ENCODE results near the gene RNGTT. TPM values are rescaled to one million over a fixed set of nuclear protein-coding genes. Genes with fewer than 3 reads are reported as not detected.
"Not testable (repeated sequence)": the region's sequence is repeated elsewhere in the genome, so short reads cannot be mapped to it uniquely, and the experiment has no call there.

RNGTT gene
- total RNA-seq, 3 donors from 2014 or later: 21.0 to 23.4 (median 21.5) TPM

DNA sequence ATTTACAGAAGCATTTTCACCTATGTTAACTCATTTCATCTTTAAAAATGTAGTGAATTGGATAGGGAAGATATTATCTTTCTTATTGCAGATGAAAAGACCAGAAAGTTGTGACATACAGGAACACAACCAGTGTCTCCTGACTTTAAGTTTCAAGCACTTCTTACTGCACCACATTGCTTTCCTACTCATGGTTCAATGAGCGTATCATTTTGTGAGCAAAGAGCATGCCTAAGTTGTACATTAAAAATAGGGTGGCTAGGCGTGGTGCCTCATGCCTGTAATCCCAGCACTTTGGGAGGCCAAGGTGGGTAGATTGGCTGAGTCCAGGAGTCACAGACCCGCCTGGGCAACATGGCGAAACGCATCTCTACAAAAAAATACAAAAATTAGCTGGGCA lies 21.2 kb upstream of the RNGTT start:
- ATAC-seq: no peak
- Mint-ChIP-seq H3K4me1 (ENCODE audit: low read depth) (no peaks in the 10 kb centered on the region), H3K36me3 (ENCODE audit: insufficient read depth) (no peaks in the 10 kb centered on the region), H3K9me3 (no peaks in the 10 kb centered on the region), H3K27me3 (ENCODE audit: low read depth) (peaks cover 3% of the 10 kb centered on the region), H3K4me3 (no peak overlapping the region)
- no peak for DNase-seq

DNA sequence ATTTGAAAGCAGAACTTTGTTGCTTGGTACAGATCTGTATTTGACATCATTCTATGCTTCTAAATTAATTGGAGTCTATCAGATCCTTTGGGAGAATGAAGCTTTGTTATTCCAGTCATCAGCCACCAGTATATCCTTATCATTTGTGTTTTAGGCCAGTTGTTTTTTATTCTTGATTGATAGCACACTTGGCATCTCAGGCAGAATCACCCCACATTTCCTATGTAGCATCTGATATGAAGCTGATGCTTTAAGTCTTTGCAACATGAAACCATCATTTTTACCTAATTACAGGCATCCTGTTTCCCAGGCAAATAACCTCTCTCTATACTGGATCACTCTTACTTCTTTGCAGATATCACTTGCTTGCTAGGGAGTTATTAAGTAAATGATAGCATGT lies 20.7 kb upstream of the RNGTT start:
- Mint-ChIP-seq H3K4me1 (ENCODE audit: low read depth) (no peaks in the 10 kb centered on the region), H3K36me3 (ENCODE audit: insufficient read depth) (no peaks in the 10 kb centered on the region), H3K9me3 (no peaks in the 10 kb centered on the region), H3K4me3 (no peak overlapping the region), H3K27me3 (ENCODE audit: low read depth) (peaks cover 3% of the 10 kb centered on the region)
- DNase-seq (no peak), ATAC-seq (no peak)

DNA sequence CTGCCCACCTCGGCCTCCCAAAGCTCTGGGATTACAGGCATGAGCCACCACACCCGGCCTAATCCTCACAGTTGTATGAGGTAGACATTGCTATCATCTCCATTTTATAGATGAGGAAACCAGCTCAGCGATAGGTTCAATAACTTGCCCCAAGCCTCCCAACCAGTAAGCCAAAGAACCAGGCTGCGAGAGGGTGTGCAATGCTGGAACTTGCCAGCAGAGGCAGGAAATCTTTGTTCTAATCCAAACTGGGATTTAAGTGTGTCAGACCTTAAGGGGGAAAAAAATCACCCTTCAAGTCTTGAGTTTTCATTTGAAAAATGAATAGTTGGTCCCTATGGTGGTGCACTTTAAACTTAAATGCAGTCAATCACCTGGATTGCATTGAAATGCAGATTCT lies 20.1 kb upstream of the RNGTT start:
- DNase-seq (no peak), ATAC-seq (no peak)
- no peaks in the 10 kb centered on the region for H3K4me1 Mint-ChIP-seq (ENCODE audit: low read depth)
- H3K4me3 Mint-ChIP-seq: no peak overlapping the region
- no peaks in the 10 kb centered on the region for H3K36me3 Mint-ChIP-seq (ENCODE audit: insufficient read depth)
- no peaks in the 10 kb centered on the region for H3K9me3 Mint-ChIP-seq
- peaks cover 3% of the 10 kb centered on the region for H3K27me3 Mint-ChIP-seq (ENCODE audit: low read depth)

DNA sequence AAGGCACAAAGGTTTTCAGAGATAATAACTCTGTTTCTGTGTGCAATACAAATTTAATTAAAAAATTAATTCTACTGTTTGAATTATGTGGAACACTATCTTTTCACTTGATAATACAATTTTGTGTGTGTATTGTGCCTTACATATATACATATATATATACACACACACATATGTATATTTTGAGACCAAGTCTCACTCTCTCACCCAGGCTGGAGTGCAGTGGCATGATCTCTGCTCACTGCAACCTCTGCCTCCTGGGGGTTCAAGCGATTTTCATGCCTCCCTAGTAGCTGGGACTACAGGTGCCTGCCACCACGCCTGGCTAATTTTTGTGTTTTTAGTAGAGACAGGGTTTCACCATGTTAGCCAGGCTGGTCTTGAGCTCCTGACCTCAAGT lies 19.7 kb upstream of the RNGTT start:
- not testable (repeated sequence) for H3K4me3 Mint-ChIP-seq; H3K27me3 Mint-ChIP-seq (ENCODE audit: low read depth); H3K9me3 Mint-ChIP-seq; H3K4me1 Mint-ChIP-seq (ENCODE audit: low read depth); ATAC-seq; DNase-seq; H3K36me3 Mint-ChIP-seq (ENCODE audit: insufficient read depth)

DNA sequence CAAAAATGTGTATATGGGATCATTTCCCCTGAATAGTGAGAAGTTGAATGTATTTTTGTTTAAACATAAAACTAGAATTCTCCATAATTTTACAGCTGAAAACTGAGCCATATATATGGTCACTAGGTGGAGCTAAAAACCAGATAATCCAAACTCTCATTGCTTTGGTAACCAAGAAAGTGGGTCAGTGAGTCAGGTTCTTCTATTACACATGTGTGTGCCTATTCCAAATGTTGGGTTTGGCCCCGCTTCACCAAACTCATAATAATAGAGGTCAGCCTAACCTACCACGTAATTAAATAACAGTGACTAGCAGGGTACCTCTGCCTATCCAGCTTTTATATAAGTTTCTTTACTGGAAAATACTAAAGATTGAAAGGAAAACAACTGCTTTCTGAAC lies 19.3 kb upstream of the RNGTT start:
- H3K4me3 Mint-ChIP-seq: no peak overlapping the region
- ATAC-seq (peak; percentile 88 to 98), DNase-seq (no peak)
- H3K4me1 Mint-ChIP-seq (ENCODE audit: low read depth): no peaks in the 10 kb centered on the region
- H3K36me3 Mint-ChIP-seq (ENCODE audit: insufficient read depth): no peaks in the 10 kb centered on the region
- peaks cover 3% of the 10 kb centered on the region for H3K27me3 Mint-ChIP-seq (ENCODE audit: low read depth)
- H3K9me3 Mint-ChIP-seq: no peaks in the 10 kb centered on the region

DNA sequence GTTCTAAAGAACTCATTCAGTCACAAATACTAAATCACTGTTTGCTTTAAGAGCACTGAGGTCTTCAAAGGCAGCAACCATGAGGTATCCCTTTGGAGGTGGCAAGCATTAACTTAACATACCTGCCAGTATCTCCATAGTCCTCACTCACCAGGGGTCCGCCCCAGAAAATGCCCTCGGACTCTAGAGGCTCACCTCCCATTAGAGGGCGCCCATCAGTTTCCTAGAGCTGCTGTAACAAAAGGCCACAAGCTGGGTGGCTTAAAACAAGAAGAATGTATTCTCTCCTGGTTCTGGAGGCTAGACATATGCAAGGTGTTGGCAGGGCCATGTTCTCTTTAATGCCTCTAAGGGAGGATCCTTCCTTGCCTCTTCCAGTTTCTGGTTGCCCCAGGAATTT lies 12.0 kb upstream of the RNGTT start:
- Mint-ChIP-seq H3K4me3 (no peak overlapping the region), H3K36me3 (ENCODE audit: insufficient read depth) (no peaks in the 10 kb centered on the region), H3K27me3 (ENCODE audit: low read depth) (no peaks in the 10 kb centered on the region), H3K9me3 (no peaks in the 10 kb centered on the region), H3K4me1 (ENCODE audit: low read depth) (peaks cover 2% of the 10 kb centered on the region)
- DNase-seq (no peak), ATAC-seq (no peak)

DNA sequence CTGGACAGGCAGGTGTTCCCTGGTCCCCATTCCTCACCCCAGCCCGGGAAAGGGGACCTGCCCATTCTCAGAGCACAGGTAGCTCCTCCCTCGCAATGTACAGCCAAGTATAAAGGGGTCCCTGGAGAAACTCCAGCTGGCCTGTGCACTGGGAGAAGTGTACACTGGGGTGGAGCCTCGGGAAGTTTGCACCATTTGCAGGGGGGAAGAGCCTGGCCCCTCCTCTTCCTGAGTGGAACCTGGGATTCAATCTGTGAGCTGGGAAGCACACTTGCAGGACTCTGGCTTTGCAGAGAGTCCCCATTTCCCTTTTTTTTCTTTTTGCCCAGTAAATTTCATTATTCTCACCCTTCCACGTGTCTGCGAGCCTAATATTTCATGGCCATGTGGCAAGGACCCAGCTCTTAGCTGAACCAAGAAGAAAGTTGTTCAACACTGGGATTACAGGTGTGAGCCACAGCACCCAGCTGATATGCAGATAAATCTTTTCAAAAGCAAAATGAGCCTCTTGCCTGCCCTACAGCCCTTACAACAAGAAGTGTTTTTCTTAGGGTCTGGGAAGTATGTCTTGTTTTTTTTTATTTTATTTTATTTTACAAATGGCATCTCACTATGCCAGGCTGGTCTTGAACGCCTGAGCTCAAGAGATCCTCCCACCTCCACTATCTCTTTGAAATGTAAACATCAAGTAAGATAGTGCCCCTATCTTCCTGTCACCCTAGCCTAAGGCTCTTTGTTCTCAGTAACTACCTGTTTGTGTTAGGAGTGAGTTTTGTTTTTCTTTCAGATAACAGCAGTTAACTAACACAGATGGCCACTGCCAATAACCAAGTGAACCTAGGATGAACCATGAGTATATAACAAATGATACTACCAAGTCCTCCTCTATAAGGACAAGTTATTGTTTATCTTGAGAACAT lies 9.3 kb upstream of the RNGTT start:
- peaks cover 2% of the 10 kb centered on the region for H3K4me1 Mint-ChIP-seq (ENCODE audit: low read depth)

DNA sequence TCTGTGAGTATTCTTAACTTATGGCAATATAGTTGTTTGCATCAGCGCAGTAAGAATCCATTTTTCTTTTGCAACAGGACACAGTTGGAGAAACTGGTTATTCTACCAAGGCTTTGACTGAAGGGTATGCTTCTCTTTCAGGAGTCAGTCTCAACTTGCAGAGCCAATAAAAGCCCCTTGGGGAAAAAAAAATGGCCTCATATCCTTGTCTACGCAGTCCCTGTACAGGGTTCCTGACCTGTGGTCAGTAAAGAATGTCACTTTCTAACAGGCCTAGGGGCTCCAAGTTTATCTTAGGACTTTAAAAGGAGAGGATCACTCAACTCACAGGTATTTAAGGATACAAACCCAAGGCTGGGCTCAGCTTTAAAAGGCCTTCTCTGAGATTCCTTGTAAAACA lies 6.9 kb upstream of the RNGTT start:
- ATAC-seq (no peak), DNase-seq (no peak)
- no peaks in the 10 kb centered on the region for H3K27me3 Mint-ChIP-seq (ENCODE audit: low read depth)
- no peak overlapping the region for H3K4me3 Mint-ChIP-seq
- peaks cover 2% of the 10 kb centered on the region for H3K4me1 Mint-ChIP-seq (ENCODE audit: low read depth)
- no peaks in the 10 kb centered on the region for H3K9me3 Mint-ChIP-seq
- no peaks in the 10 kb centered on the region for H3K36me3 Mint-ChIP-seq (ENCODE audit: insufficient read depth)

More for the DNA sequence above, 9.3 kb upstream of the RNGTT start:
- H3K27me3 Mint-ChIP-seq (ENCODE audit: low read depth): no peaks in the 10 kb centered on the region
- H3K4me3 Mint-ChIP-seq: no peak overlapping the region
- H3K9me3 Mint-ChIP-seq: no peaks in the 10 kb centered on the region
- no peaks in the 10 kb centered on the region for H3K36me3 Mint-ChIP-seq (ENCODE audit: insufficient read depth)
- ATAC-seq (no peak), DNase-seq (no peak)

DNA sequence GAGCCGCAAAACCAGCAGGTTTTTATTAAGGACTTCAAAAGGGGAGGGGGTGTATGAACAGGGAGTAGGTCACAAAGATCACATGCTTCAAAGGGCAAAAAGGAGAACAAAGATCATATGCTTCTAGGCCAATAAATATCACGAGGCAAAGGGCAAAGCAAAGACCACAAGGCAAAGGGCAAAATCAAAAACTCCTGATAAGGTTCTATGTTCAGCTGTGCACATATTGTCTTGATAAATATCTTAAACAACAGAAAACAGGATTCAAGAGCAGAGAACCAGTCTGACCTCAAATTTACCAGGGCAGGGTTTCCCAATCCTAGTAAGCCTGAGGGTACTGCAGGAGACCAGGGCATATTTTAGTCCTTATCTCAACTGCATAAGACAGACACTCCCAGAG lies 5.8 kb upstream of the RNGTT start:
- not testable (repeated sequence) for H3K9me3 Mint-ChIP-seq; ATAC-seq; H3K36me3 Mint-ChIP-seq (ENCODE audit: insufficient read depth)

DNA sequence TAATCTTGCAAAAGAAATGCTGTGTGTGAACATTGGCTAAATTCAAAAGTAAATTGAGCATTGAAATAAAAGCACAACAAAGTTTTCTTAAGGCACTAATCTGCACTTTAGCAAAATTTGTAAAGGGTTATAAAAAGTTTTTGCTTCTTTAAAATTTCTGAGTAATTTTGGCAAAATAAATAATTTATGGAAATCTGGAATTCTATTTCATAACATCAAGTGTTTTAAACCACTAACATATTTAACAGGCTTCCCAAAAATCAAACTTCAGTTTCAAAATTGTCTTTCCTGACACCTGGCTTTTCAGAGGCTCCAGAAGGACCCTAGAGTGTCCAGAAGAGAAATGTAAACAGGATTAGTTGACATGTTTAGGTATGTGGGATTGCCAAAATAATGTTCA lies 4.5 kb upstream of the RNGTT start:
- H3K36me3 Mint-ChIP-seq (ENCODE audit: insufficient read depth): no peaks in the 10 kb centered on the region
- no peaks in the 10 kb centered on the region for H3K9me3 Mint-ChIP-seq
- no peak for DNase-seq
- peaks cover 15% of the 10 kb centered on the region for H3K4me1 Mint-ChIP-seq (ENCODE audit: low read depth)
- H3K4me3 Mint-ChIP-seq: no peak overlapping the region
- H3K27me3 Mint-ChIP-seq (ENCODE audit: low read depth): no peaks in the 10 kb centered on the region
- ATAC-seq: no peak

More for the DNA sequence above, 5.8 kb upstream of the RNGTT start:
- not testable (repeated sequence) for H3K27me3 Mint-ChIP-seq (ENCODE audit: low read depth); H3K4me1 Mint-ChIP-seq (ENCODE audit: low read depth); H3K4me3 Mint-ChIP-seq; DNase-seq

DNA sequence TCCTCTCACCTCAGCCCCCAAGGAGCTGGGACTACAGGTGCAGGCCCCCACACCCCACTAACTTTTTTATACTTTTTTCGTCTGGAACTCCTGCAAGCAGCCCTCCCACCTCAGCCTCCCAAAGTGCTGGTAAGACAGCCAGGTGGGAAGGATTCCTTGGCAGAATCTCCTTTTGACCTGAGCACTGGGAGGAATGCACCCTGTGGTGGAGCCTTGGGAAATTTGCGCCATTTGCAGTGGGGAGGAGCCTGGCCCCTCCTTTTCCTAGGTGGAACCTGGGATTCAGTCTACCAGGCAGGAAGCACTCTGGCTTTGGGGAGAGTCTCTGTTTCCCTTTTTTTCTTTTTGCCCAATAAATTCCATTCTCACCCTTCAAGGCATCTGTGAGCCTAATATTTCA lies 2.3 kb upstream of the RNGTT start:
- H3K27me3 Mint-ChIP-seq (ENCODE audit: low read depth): no peaks in the 10 kb centered on the region
- ATAC-seq (no peak), DNase-seq (no peak)
- H3K9me3 Mint-ChIP-seq: no peaks in the 10 kb centered on the region
- peaks cover 26% of the 10 kb centered on the region for H3K4me1 Mint-ChIP-seq (ENCODE audit: low read depth)
- peak overlapping the region; percentile 35 for H3K4me3 Mint-ChIP-seq
- H3K36me3 Mint-ChIP-seq (ENCODE audit: insufficient read depth): no peaks in the 10 kb centered on the region

DNA sequence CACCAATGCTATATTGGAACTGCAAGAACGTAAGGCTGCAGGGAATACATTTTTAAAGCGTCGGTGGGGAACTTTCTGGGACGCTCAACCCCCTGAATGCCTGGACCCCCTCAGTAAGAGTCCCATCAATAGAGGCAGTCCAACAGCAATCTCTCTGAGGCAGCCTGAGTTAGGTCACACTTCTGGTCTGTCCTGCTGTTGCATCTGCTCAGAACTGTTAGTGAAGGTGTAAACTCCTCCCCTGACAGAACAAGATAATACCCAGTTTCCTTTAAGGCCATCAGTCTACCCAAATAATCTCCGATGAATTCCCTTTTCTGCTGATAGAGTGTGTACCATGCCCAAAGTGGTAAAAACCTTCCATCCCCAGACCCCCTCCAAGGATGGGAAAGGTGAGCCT lies 1.1 kb upstream of the RNGTT start:
- ATAC-seq (no peak), DNase-seq (no peak)
- Mint-ChIP-seq H3K4me1 (ENCODE audit: low read depth) (peaks cover 35% of the 10 kb centered on the region), H3K9me3 (no peaks in the 10 kb centered on the region), H3K27me3 (ENCODE audit: low read depth) (no peaks in the 10 kb centered on the region), H3K4me3 (peak overlapping the region; percentile 97), H3K36me3 (ENCODE audit: insufficient read depth) (peaks cover under 1% of the 10 kb centered on the region)

DNA sequence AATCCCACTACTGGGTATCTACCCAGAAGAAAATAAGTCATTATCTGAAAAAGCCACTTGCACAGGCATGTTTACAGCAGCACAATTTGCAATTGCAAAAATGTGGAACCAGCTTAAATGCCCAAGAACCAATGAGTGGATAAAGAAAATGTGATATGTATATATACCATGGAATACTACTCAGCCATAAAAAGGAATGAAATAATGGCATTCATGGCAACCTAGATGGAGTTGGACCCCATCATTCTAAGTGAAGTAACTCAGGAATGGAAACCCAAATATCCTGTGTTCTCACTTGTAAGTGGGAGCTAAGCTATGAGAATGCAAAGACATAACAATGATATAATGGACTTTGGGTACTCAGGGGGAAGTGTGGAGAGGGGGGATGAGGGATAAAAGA lies 4.6 kb downstream of the RNGTT start:
- H3K27me3 Mint-ChIP-seq (ENCODE audit: low read depth): no peaks in the 10 kb centered on the region
- no peak overlapping the region for H3K4me3 Mint-ChIP-seq
- peaks cover 48% of the 10 kb centered on the region for H3K4me1 Mint-ChIP-seq (ENCODE audit: low read depth)
- ATAC-seq (no peak), DNase-seq (no peak)
- peaks cover 15% of the 10 kb centered on the region for H3K36me3 Mint-ChIP-seq (ENCODE audit: insufficient read depth)
- H3K9me3 Mint-ChIP-seq: peaks cover 9% of the 10 kb centered on the region

DNA sequence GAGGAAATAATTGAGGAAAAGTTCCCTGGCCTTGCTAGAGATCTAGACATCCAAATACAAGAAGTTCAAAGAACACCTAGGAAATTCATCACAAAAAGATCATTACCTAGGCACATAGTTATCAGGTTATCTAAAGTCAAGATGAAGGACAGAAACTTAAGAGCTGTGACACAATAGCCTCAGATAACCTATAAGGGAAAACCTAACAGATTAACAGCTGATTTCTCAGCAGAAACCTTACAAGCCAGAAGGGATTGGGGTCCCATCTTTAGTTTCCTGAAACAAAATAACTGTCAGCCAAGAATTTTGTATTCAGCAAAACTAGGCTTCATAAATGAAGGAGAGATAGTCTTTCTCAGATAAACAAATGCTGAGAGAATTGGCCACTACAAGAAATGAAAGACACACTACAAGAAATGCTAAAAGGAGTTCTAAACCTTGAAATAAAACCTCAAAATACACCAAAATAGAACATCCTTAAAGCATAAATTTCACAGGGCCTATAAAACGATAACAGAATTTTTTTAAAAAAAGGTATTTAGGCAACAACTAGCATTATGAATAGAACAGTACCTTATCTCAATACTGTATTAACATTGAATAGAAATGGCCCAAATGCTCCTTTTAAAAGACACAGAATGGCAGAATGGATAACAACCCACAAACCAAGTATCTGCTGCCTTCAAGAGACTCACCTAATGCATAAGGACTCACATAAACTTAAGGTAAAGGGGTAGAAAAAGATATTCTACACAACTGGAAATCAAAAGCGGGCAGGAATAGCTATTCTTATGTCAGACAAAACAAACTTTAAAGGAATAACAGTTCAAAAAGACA lies 9.7 kb downstream of the RNGTT start:
- H3K27me3 Mint-ChIP-seq (ENCODE audit: low read depth): no peaks in the 10 kb centered on the region
- peaks cover 38% of the 10 kb centered on the region for H3K36me3 Mint-ChIP-seq (ENCODE audit: insufficient read depth)
- DNase-seq (no peak), ATAC-seq (no peak)
- H3K4me3 Mint-ChIP-seq: no peak overlapping the region
- peaks cover 26% of the 10 kb centered on the region for H3K4me1 Mint-ChIP-seq (ENCODE audit: low read depth)
- H3K9me3 Mint-ChIP-seq: peaks cover 20% of the 10 kb centered on the region
